GF-D8 (cell line): Measurements from ENCODE around the gene RBMS3.

Source experiments
- DNase-seq: peaks from one replicate; lab custom pipeline; 2025; lab: John Stamatoyannopoulos, UW

The RBMS3 gene

DNA sequence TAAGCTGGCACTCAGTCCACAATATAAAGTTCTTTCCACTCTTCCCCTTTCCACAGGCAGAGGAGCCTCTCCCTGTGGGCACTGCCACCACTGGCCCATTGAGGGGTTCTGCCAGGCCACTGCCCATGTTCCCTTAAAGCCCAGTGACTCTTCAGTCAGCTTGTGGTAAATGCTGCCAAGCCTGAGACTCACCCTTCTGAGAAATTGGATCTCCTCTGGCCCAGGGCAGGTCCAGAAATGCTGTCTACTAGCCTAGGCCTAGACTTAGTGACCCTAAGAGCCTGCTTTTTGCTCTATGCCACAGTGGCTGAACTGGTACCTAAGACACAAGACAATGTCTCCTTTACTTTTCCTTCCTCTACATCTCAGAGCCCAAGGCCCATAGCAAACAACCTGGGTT lies 295.8 kb downstream of the RBMS3 start:
- no peak for DNase-seq

DNA sequence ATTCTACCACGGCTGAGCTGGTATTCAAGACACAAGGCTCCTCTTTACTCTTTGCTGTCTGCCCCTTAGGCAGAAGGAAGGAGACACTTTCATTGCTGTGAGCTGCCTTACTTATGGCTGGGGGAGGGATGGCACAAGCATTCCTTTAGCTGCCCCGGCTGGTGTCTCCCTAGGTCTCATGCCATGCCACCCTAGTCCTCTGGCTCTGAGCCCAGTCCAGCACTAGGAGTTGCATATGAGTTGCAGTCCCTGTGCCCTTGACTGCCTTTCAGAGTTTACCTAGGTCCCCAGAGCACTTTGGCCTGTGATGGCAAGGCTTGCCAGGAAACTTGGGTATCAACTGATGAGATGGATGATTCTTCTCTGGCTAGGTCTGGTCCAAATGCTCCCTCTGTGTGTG lies 296.4 kb downstream of the RBMS3 start:
- no peak for DNase-seq

DNA sequence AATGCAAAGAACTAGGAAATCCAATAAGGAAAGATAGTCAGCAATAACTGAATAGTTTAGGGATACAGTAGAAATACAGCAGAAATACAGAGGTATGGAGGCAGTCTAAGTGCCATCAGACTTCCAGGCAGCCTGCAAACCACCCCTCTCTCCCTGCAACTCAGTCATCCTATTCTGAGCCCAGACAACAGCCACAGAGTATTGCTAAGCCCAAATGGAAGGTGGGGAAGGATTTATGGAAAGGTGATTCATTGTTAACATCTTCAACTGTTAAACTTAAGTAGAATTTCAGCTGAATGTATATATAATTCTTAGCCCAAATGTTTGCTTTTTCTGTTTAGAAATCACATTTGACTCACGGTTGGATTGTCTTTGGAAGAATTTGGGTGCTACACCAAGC lies 300.4 kb downstream of the RBMS3 start:
- DNase-seq, result no peak

DNA sequence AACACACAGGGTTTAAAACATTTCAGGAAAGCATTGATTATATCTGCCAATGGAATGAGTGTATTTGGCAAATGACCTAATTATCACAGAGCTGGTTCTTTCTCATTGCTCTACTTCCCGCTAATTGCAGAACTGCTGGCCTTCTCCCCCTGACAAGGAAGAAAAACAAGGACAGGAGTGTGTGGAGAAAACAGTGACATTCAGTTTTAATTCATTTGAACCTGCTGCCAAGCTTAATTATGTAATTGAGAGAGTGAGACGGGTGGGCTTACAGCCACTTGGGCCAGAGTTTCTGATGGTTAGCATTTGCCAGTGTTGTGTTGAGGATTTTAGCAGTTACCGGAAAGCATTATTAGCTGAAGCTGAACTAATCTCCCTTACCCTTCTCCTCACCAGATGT lies 301.4 kb downstream of the RBMS3 start:
- DNase-seq, result no peak

DNA sequence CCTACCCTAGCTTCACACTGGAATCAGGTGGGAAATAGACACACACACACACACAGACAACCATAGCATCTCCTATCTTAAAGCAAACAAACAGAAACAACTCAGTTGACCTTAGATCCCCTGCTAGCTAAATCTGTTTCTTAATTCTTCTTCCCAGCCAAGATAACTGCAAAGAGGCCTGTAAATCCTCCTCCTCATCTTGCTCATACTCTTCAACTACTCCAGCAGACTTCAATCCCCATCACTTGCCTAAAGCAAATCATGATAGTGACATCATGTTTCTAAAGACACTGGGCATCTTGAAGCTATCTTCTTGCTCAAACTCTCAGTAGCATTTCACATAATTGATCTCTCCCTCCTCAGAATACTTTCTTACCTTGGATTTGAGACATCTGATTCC lies 303.0 kb downstream of the RBMS3 start:
- DNase-seq, result no peak

DNA sequence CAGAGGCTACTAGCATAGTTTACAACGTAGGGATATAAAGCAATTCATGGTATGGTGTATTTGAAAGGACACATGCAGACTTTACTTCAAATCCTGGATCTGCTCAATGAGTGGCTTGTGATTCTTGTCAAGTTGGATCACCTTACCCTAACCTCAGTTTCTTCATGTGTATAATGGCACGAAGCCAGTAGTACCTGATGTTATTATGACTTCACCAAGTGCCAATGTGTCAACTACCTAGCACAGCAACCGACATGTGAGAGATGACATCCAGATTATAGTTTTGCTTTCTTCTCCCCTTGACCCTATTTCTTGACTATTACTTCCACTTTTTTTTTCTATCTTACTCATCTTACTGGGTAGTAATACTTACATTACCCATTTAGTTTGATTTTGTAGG lies 304.5 kb downstream of the RBMS3 start:
- no peak for DNase-seq

DNA sequence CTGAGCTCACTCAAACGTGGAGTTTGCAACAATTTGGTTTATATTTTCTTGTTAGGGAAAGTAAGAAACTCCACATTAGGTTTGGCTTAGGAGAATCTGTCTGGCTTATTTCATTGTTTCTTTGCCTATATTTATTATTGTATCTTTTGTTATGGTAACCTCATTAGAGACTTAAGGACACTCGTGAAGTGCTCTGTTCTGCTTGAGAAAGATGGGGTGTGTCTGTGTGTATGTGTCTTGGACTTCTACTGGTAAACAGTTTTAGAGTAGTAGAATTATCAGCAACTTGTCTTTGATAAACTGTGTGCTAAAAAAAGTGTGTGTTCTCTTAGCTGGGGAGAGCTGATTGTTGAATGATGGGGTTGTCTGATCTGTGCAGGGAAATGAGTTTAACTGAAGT lies 306.5 kb downstream of the RBMS3 start:
- DNase-seq, result no peak

DNA sequence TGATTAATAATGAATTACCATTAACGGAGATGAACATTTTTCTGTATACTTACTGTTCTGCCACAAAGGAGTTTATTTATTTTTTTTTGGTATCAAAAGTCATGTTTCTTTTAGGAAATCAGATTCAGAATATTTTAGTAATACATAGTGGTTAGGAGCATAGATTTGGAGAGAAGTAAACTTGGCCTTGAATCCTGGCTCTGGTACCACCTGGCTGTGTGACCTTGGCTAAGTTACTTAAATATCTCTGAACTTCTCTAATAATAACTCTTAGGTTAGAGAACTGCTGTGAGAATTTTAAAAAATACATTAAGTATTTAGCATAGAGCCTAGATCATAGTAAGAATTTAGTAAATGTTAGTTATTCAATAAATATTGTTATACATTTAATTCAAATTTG lies 309.1 kb downstream of the RBMS3 start:
- no peak for DNase-seq

DNA sequence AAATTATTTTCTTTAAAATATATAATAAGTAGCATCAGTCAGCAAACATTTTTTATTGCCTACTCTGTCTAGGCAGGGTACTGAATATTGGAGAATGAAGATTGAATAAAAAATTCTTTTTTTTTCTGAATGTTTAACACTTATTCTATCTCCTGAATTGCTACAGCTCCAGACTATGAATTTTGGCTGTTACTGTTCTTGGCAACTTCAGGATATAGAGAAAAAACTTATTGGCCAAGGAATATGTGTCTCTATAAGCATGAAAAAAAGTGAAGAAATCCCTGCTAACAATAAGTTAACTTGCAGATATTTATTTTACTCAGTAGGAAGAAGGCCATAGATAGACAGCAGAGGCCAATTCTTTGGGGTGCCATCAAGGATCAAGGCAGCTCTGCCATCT lies 309.6 kb downstream of the RBMS3 start:
- DNase-seq, result no peak

DNA sequence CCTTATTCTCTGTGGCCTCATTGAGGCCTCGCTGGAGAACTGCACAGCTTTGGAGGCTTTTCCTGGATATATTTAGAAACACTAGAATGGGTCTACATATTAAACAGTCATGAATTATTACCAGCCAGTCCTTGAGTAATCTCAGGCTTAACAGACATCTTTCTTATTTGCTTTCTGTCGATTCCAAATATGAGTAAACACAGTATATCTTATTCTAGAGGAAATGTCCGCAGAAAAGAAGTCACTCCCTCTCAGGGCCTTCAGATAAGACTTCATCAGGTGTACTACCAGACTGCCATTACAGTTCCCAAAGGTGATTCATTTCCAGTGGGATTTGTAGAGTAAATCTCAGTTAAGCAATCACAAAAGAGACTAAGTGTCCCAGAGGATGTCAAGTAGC lies 310.7 kb downstream of the RBMS3 start:
- no peak for DNase-seq

DNA sequence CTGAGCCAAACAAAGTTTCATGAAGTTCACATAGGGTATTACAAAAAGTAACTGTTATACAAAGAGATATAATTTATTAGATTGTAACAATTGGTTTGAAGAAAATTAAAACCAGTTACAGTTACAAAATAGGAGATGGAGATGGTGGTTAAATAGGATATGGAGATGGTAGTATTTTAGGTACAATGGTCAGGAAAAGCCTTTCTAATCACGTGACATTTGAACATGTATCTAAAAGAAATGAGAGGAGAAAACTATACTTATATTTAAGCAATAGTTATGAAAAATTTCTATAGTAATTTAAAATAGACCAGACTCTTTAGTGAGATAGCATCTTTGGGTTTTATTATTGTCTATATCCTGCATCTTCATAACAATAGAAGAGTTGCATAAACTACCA lies 312.9 kb downstream of the RBMS3 start:
- no peak for DNase-seq

DNA sequence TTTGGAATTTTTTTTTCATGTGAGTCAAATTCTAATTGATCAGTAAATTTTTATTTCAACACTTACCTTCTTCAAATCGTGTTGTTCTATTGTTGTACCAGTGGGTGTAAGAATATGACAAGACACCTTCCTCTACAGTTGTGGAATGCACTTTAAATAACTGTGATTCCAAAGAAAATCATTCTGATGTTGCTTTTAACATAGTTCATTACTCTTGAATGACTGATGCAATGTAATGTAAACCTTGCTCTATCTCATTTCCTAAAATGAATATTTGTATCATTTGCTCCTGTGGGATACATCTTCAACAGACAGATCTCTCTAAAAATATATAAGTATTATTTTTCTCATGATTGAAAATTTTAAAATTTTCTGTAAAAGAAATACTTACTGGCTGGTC lies 313.4 kb downstream of the RBMS3 start:
- no peak for DNase-seq

DNA sequence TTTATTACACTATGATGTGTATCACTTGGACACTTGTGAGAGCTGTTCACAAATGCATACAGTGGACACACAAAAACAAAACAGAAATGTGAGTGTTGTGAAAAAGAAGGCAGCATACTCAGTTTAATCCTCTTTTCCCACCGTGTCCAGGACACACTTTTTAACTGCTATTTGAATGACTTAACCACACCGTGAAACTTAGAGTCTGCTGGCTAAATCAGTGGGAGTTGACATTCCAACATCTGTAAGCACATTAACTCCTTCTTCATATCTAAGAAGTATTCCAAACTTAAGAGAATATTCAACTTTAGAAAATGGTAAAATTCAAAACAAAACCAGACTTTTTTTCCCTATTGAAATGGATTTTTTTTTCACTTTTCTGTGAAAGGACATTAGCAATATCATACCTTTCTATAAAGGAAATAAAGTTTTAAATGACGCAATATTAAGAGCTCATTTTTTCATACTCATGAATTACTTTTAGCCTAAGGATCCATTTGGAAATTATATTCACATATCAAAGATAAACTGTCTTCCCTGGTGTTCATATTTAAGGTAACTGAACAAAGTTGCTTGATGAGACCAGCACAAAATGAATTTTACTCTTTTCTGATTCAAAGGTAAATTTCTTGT lies 316.6 kb downstream of the RBMS3 start:
- no peak for DNase-seq

DNA sequence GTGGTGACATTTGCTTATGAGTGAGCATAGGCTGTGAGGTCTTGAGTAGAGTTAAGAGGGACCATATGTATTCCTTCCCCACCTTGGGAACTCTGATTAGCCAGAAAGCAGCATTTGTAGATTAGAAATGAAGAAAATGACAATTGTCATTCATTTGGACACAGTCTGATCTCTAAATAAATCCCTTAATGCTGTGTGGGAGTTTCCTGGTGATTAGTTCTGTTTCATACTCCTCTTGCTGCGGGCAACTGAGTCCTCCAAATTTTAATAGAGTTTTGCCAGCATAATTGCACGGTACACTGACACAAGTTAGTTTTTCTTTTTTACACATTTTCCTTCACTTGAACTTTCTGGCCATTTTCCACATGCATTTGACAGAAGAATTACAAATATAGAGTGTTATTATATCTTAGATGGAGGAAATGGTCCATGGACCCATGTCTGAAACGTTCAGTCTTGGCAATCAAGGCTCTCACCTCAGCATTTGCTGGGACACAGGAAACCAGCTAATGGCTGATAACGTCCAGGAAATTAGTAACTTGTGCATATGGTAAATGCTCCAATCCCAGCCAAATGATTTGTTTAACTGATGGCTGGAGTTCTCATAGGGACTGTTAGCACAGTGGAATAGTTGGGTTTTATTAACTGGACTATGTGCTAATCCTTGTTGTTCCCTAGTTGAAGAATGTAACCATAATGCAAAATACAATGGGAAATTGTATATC lies 321.2 kb downstream of the RBMS3 start:
- DNase-seq, result no peak

DNA sequence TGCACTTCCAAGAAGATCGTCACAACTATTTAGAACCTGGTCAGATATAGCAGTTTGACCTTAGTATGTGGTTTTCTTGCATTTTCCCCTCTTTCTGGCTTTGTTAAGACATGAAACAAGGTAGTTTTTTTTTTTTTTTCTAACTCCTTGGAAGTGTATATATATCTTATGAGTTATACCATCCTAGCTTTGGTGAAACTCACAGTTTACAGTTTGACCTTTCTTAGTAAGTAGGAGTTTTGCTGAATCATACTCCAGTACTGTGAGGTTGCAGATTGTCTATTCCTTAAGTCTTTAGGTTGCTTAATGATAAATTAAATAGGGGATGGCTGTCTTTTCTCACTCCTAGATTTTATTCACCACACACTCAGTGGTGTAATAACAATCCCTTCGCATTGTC lies 325.0 kb downstream of the RBMS3 start:
- DNase-seq, result no peak

DNA sequence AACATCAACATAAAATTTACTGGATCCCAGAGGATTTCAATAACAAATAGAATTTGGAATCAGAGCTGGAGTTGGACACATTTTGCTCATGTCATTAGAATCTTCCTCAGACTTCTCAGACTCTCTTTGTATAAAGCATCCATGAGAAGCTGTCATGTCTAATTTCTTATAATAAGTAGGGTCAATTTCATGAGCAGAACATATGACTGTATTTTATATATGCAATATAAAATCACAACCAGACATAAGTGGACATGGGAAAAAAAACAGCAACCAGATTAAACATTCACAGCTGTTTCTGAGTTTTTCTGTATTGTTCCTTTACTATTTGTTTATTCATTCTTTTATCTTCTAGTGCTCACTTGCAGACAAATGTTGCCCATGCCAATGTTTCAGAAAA lies 325.5 kb downstream of the RBMS3 start:
- DNase-seq, result no peak

DNA sequence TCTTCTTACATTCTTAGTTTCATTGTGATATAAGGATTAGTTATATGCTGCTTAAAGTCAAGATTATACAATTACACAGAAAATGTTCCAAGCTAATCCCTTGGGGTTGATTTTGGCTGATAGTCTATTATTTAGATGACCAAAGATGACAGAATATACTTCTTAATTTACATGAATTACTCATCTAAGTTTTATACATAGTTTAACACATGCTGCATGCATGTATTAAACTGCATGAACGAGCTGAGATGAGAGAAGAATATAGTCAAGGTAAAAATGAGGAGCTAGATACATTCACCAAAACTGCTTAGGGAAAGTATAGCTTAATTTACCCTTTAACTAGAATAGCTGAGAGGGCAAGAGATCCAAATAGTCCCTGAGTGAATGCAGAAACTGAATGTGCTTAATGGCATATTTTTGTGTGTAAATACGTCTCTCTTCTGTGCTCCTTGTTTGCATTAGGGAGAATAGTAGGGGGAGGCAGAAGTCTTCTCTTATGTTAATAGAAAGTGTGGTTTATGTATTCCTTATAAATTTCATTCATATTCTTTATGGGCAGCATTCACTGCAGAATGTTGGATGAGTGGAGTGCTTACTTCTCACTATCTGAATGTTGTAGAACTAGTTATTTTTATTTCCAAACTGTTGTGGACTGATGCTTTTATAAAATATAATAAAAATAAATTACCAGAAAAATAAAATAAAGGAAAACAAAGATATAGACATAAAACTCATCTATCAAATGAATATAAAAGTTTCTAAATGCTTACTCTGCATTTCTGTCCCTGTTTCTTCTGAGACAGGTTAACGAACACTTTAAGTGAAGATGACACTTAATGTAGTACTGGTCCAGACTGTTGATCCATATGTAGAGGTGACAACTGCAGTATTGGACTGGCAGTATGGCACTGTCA lies 327.8 kb downstream of the RBMS3 start:
- DNase-seq, result no peak

DNA sequence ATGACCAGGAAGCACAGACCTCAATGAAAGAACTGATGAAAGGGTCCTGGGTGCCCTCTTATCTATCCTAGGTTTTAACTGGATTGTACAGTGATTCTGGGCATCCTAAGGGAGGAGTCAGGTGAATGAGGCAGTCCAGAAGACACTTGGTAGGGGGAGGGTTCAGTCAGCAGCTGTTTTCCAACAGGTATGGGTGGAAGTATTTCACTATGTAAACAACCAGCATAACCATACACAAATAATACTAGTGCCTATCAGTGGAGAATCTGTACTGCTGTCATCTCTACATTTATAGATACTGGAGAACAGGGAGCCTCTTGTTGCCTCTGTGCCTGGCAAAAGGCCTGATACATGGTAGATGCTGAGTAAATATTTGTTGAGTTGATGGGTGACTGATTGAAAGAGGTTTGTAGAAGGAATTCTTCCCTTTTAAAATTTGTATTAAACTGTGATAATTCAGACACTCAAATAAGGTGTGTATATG lies 328.5 kb downstream of the RBMS3 start:
- DNase-seq, result no peak

DNA sequence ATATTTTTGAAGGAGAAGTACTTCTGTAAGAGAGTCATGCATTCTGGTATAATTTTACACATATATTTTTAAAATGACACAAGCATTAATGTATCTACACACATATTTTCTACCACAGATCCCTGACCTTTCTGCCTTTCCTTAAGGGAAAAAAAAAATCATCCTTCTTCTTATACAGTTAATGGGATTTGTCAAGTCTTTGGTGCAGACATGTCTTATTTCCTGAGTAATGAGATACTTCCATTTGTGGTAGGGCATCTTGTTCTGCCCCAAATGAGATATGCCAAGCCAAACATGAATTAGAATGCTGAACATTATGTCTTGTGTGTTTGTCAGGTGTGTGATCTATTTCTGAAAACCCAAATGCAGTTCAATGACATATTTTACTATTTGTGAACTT lies 329.9 kb downstream of the RBMS3 start:
- DNase-seq, result no peak

DNA sequence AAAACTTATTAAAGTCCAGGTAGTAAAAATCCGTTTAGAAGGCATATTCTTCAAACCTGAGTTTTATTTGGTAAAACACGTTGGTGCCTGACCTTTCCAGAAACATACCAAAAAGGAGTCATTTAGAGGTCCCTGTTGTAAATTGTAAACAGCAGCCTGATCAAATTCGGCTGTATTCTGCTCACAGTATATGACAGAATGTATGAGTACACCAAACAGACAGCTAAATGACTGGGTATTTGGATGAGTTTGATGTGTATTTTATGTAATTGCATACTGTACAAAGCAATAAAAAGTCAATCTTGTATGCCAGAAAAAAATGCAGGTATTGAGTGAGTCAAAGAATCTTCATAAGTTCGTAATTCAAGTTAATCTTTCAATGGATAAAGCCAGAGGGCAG lies 330.4 kb downstream of the RBMS3 start:
- DNase-seq, result no peak

DNA sequence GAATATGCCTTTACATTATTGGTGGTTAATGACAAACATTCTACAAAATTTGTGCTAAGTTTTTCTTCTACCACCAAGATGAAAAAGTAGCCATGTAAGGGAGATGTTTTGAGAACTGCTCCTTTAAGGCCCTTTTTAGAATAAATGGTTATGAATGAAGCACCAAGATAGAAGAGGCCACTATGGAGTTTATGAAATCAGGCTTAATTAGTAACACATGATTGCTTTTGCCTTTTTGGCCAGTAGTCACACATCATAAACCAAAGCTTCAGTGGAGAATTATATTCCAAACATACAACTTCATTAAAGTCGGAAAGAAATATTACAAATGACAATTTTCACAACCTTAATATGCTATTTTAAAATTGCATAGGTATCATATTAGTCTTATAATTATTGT lies 331.7 kb downstream of the RBMS3 start:
- DNase-seq, result no peak

DNA sequence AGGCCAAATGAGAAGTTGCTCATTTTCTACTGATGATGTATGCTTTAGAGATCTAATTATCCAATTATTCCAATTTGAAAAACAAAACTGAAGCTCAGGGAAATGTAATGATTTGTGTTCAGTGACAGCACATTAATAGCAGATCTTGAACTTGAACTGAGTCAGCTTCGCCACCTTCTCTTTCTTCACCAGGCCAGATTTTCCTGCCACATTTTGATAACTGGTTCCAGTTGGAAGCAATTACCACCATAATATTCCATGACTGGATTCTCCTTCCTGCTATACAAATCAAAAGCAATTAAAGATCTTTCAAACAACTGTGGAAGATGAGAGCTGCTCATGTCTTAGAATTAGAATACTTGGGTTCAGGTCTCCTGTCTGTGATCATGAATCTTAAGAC lies 334.1 kb downstream of the RBMS3 start:
- no peak for DNase-seq
